Midbrain (tissue), 1 donor: ENCODE results near the gene MYH11.

Experiments used
- DNase-seq: peaks from one replicate; lab custom pipeline; 2025; lab: John Stamatoyannopoulos, UW

The MYH11 gene

GRCh38 chr16:15856901-15857698 lies at the start of gene MYH11:
TSS of gene MYH11 (minus strand) at chr16:15857028. CDS start at chr16:15838252, 18,776 bp downstream.
- no peak for DNase-seq

GRCh38 chr16:15906439-15906838 lies 49.6 kb upstream of the MYH11 start:
- DNase-seq: no peak

GRCh38 chr16:15903960-15904359 lies 47.1 kb upstream of the MYH11 start:
- DNase-seq: no peak

- no peak for DNase-seq
Observed at GRCh38 chr16:15900901-15901500, 44.2 kb upstream of the MYH11 start.

- DNase-seq: no peak
Observed at GRCh38 chr16:15900357-15900756, 43.5 kb upstream of the MYH11 start.

- no peak for DNase-seq
Observed at GRCh38 chr16:15899538-15900100, 42.8 kb upstream of the MYH11 start.

GRCh38 chr16:15898654-15899053 lies 41.8 kb upstream of the MYH11 start:
- DNase-seq: no peak

- DNase-seq: no peak
Observed at GRCh38 chr16:15897834-15898254, 41.0 kb upstream of the MYH11 start.

- DNase-seq: no peak
Observed at GRCh38 chr16:15897121-15897780, 40.4 kb upstream of the MYH11 start.

GRCh38 chr16:15894571-15895374 lies 37.9 kb upstream of the MYH11 start:
- DNase-seq: no peak

- no peak for DNase-seq
Observed at GRCh38 chr16:15891508-15891907, 34.7 kb upstream of the MYH11 start.

- DNase-seq: peak; percentile 99
Observed at GRCh38 chr16:15888072-15888976, 31.5 kb upstream of the MYH11 start, which contains the start of gene CEP20. TSS of gene CEP20 (minus strand) at chr16:15888603. CDS start at chr16:15888585, 18 bp downstream.

- DNase-seq: no peak
Observed at GRCh38 chr16:15887283-15887682, 30.5 kb upstream of the MYH11 start.

GRCh38 chr16:15886078-15886477 lies 29.2 kb upstream of the MYH11 start:
- DNase-seq: no peak

GRCh38 chr16:15885560-15886001 lies 28.8 kb upstream of the MYH11 start:
- DNase-seq: no peak

GRCh38 chr16:15882563-15882962 lies 25.7 kb upstream of the MYH11 start:
- DNase-seq: no peak

- DNase-seq: no peak
Observed at GRCh38 chr16:15881794-15882379, 25.1 kb upstream of the MYH11 start.

- DNase-seq: peak; percentile 18
Observed at GRCh38 chr16:15880434-15881308, 23.8 kb upstream of the MYH11 start.

- DNase-seq: no peak
Observed at GRCh38 chr16:15879255-15879811, 22.5 kb upstream of the MYH11 start.
